HCT116 (cell line): ENCODE measurements around the gene MYH11. TPM values are rescaled to one million over a fixed set of nuclear protein-coding genes. Genes with fewer than 3 reads are reported as not detected.

Experiments
- ATAC-seq: fragments of 200-7000 bp; cut with Tn5 transposase; 2 replicates; pipeline ENCODE4 v1.9.1; 2020; ENCODE audit warnings: mild to moderate bottlenecking, moderate library complexity
- BruUV-seq: library from RNA; stranded (reverse); fragments of 400-500 nt; replicated peaks from 2 replicates; lab custom pipeline; 2021; lab: Mats Ljungman, UMichigan
- CTCF ChIA-PET: fragments of 300-600 bp; sonication (Branson Sonifier 250); formaldehyde crosslinking; loops from one replicate; lab custom pipeline; 2021; ENCODE audit warnings: antibody characterized with exemption; lab: Charles Lee
- POLR2A ChIA-PET: fragments of 300-600, 350-600 bp; sonication (Branson Sonifier 250); formaldehyde crosslinking; loops from one replicate; lab custom pipeline; 2021; ENCODE audit warnings: antibody characterized with exemption; lab: Charles Lee
- RAD21 ChIA-PET, 2 experiments: fragments of 300-600 bp; sonication (Branson Sonifier 250); formaldehyde crosslinking; loops; one replicate each; lab custom pipeline; 2023; ENCODE audit warnings: low total read pairs in 2 of 2; ENCODE audit not compliant: uncharacterized antibody in 2 of 2, unreplicated experiment in 2 of 2, low non-redundant PET in 1 of 2; lab: Charles Lee
- DNase-seq: peaks from one replicate; pipeline ENCODE4 v3.0.0-alpha.2; 2010; ENCODE audit warnings: low read depth, low spot score
- H2AFZ ChIP-seq: fragments of 200-600 bp; shearing (Covaris generic), sonication (generic); 2 replicates; pipeline ENCODE4 v1.6.1; 2017; ENCODE audit warnings: low read depth, mixed run types, mixed read lengths, antibody characterized with exemption, low read length; ENCODE audit not compliant: poor library complexity, severe bottlenecking
- H3K27ac ChIP-seq: 2 replicates; pipeline ENCODE4 v1.5.1; 2012; ENCODE audit warnings: low read depth, low read length
- H3K27me3 ChIP-seq: fragments of 200-600 bp; sonication (generic); 2 replicates; pipeline ENCODE4 v1.6.1; 2016; ENCODE audit warnings: mixed run types, low read length, mixed read lengths; ENCODE audit not compliant: insufficient read depth
- H3K36me3 ChIP-seq, 2 experiments: fragments of 200-500 bp in 1 of 2; fragments of 200-600 bp in 1 of 2; sonication (Bioruptor generic) in 1 of 2; sonication (generic) in 1 of 2; 2 replicates each; pipeline versions ENCODE4 v1.5.1 to v1.6.1; 2014 to 2016; ENCODE audit warnings: low read length in 2 of 2, inconsistent platforms in 1 of 2, mixed read lengths in 1 of 2, mixed run types in 1 of 2; ENCODE audit not compliant: insufficient read depth in 2 of 2, control insufficient read depth in 1 of 2
- H3K4me1 ChIP-seq, 2 experiments: fragments of 200-600 bp in 1 of 2; sonication (generic) in 1 of 2; 2 replicates each; pipeline versions ENCODE4 v1.5.1 to v1.6.1; 2012 to 2017; ENCODE audit warnings: low read length in 2 of 2, inconsistent platforms in 1 of 2, mild to moderate bottlenecking in 1 of 2, mixed read lengths in 1 of 2, mixed run types in 1 of 2, moderate library complexity in 1 of 2; ENCODE audit not compliant: insufficient read depth in 2 of 2, control insufficient read depth in 1 of 2
- H3K4me2 ChIP-seq: fragments of 200-600 bp; sonication (generic); 2 replicates; pipeline ENCODE4 v1.6.1; 2017; ENCODE audit warnings: mixed run types, low read length, mixed read lengths
- H3K4me3 ChIP-seq, 2 experiments: fragments of 200-600 bp in 1 of 2; sonication (generic) in 1 of 2; replicated peaks in 1 of 2; 2 replicates each; pipeline ENCODE4 v1.5.1; 2011 to 2016; ENCODE audit warnings: low read length in 2 of 2, control low read depth in 1 of 2, low read depth in 1 of 2, mild to moderate bottlenecking in 1 of 2, mixed read lengths in 1 of 2, mixed run types in 1 of 2
- H3K79me2 ChIP-seq: fragments of 200-600 bp; sonication (generic); 2 replicates; pipeline ENCODE4 v1.6.1; 2017; ENCODE audit warnings: mild to moderate bottlenecking, mixed run types, low read length, moderate library complexity, mixed read lengths; ENCODE audit not compliant: insufficient read depth
- H3K9ac ChIP-seq: fragments of 200-600 bp; sonication (generic); 2 replicates; pipeline ENCODE4 v1.6.1; 2016; ENCODE audit warnings: low read length, mixed read lengths
- H3K9me2 ChIP-seq: fragments of 200-600 bp; sonication (generic), shearing (Covaris generic); 2 replicates; pipeline ENCODE4 v1.6.1; 2017; ENCODE audit warnings: mixed run types, mild to moderate bottlenecking, moderate library complexity; ENCODE audit not compliant: insufficient read depth
- H3K9me3 ChIP-seq, 2 experiments: fragments of 200-500 bp in 1 of 2; fragments of 200-600 bp in 1 of 2; sonication (Bioruptor generic) in 1 of 2; sonication (generic) in 1 of 2; 2 replicates each; pipeline ENCODE4 v1.6.1; 2014 to 2017; ENCODE audit warnings: low read length in 2 of 2, mixed read lengths in 2 of 2, inconsistent platforms in 1 of 2, low read depth in 1 of 2, mild to moderate bottlenecking in 1 of 2, mixed run types in 1 of 2, moderate library complexity in 1 of 2; ENCODE audit not compliant: control insufficient read depth in 1 of 2, insufficient read depth in 1 of 2
- H4K20me1 ChIP-seq: fragments of 200-600 bp; sonication (generic), shearing (Covaris generic); 2 replicates; pipeline ENCODE4 v1.6.1; 2017; ENCODE audit warnings: mixed run types, mild to moderate bottlenecking, moderate library complexity; ENCODE audit not compliant: insufficient read depth
- ATF3 ChIP-seq: IDR thresholded peaks from 2 replicates; pipeline ENCODE4 v1.6.1; 2012
- CBX3 ChIP-seq: IDR thresholded peaks from 2 replicates; pipeline ENCODE4 v1.6.1; 2012; ENCODE audit warnings: low read depth
- CEBPB ChIP-seq: IDR thresholded peaks from 2 replicates; pipeline ENCODE4 v1.6.1; 2012; ENCODE audit warnings: low read depth
- EGR1 ChIP-seq: IDR thresholded peaks from 2 replicates; pipeline ENCODE4 v1.6.1; 2012; ENCODE audit warnings: low read depth
- ELF1 ChIP-seq: IDR thresholded peaks from 2 replicates; pipeline ENCODE4 v1.6.1; 2012; ENCODE audit warnings: low read depth, borderline replicate concordance
- EZH2 ChIP-seq: fragments of 200-600 bp; sonication (generic); IDR thresholded peaks from 2 replicates; pipeline ENCODE4 v1.6.1; 2017; ENCODE audit warnings: antibody characterized with exemption, mixed run types
- EZH2phosphoT487 ChIP-seq: fragments of 200-600 bp; IDR thresholded peaks from 2 replicates; pipeline ENCODE4 v1.6.1; 2018; ENCODE audit warnings: antibody characterized with exemption, borderline replicate concordance
- FOSL1 ChIP-seq: IDR thresholded peaks from 2 replicates; pipeline ENCODE4 v1.6.1; 2012; ENCODE audit warnings: low read depth
- JUND ChIP-seq: IDR thresholded peaks from 2 replicates; pipeline ENCODE4 v1.6.1; 2012
- MAX ChIP-seq: IDR thresholded peaks from 2 replicates; pipeline ENCODE4 v1.6.1; 2012
- POLR2A ChIP-seq: IDR thresholded peaks from 2 replicates; pipeline ENCODE4 v1.7.0; 2011; ENCODE audit warnings: borderline replicate concordance; ENCODE audit not compliant: insufficient read depth, insufficient read length; ENCODE audit errors: extremely low read depth
- REST ChIP-seq: IDR thresholded peaks from 2 replicates; pipeline ENCODE4 v1.6.1; 2012; ENCODE audit warnings: low read depth
- SIN3A ChIP-seq: IDR thresholded peaks from 2 replicates; pipeline ENCODE4 v1.6.1; 2012; ENCODE audit warnings: low read depth
- SP1 ChIP-seq: IDR thresholded peaks from 2 replicates; pipeline ENCODE4 v1.6.1; 2012; ENCODE audit warnings: low read depth
- SRF ChIP-seq: IDR thresholded peaks from 2 replicates; pipeline ENCODE4 v1.6.1; 2012; ENCODE audit warnings: low read depth
- TCF7L2 ChIP-seq: IDR thresholded peaks from 2 replicates; pipeline ENCODE4 v1.7.0; 2011; ENCODE audit warnings: borderline replicate concordance, inconsistent platforms; ENCODE audit not compliant: insufficient read depth, insufficient read length; ENCODE audit errors: extremely low read depth
- YY1 ChIP-seq: IDR thresholded peaks from 2 replicates; pipeline ENCODE4 v1.6.1; 2011; ENCODE audit warnings: low read length, low read depth, moderate library complexity, mild to moderate bottlenecking; ENCODE audit not compliant: insufficient replicate concordance; ENCODE audit errors: extremely low read depth
- ZFX ChIP-seq: fragments of 450-650 bp; IDR thresholded peaks from 2 replicates; pipeline ENCODE4 v1.6.1; 2017
- intact Hi-C: fragments of 100-400 bp; cut with micrococcal nuclease; formaldehyde crosslinking; loops from 2 replicates; pipeline ENCODE4 v1.10.0; 2022
- total RNA-seq: library from RNA; stranded (reverse); gene quantifications from one replicate; pipeline ENCODE4 v1.2.1, GENCODE V29; 2021; ENCODE audit not compliant: unreplicated experiment
- TF ChIP-seq, protein P1 (sequence below), 3 experiments: fragments of 200-600 bp in 1 of 3; sonication (generic) in 1 of 3; IDR thresholded peaks in 2 of 3; conservative IDR thresholded peaks in 1 of 3; 2 replicates each; pipeline ENCODE4 v1.5.1; 2012 to 2017; ENCODE audit warnings: low read depth in 2 of 3, low read length in 2 of 3, antibody characterized with exemption in 1 of 3, borderline replicate concordance in 1 of 3, control low read depth in 1 of 3, mild to moderate bottlenecking in 1 of 3, mixed read lengths in 1 of 3, mixed run types in 1 of 3, moderate library complexity in 1 of 3; ENCODE audit not compliant: insufficient read depth in 1 of 3

The MYH11 gene
- total RNA-seq, 1 experiment from 2014 or later: 0.61 TPM

DNA sequence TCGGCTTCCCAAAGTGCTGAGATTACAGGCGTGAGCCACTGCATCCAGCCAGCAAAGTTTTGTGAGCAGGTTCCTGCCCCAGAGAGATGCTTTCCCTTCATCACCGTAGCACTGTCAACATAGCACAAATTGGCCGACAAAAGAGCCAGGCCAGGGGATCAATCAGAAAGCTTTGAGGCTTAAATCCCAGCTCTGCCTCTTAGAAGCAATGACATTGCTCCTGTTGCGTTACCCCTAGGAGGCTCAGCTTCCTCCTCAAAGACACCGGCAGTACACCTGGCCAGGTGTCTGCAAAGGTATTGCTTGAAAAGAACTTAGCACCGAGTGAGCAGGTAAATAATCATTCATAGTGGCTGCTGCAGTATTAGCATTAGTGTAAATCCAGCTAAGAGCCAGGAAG lies 120.3 kb downstream of the MYH11 start (continued):
- no peak for TF ChIP-seq EZH2phosphoT487
- no peak for TF ChIP-seq ATF3
- TF ChIP-seq YY1: no peak
- TF ChIP-seq, all 23 proteins: peak for 0

DNA sequence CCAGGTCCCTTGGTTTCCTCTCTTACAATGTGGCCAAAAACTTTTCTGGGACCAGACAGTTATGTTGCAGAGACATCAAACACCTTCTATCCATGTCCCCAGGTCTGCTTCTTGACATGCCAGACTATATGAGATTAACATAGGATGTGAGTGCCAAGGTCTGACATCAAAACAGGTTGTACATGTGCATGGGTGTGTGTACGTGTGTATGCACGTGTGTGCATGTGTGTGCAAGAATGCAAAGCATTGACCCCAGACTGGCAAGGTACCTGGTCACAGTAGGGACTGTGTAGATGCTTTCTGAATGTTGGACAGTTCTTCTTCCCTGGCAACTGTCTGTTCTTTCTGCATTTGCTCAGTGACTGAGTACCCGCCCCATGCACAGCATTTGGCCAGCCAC lies 121.2 kb downstream of the MYH11 start:
- Histone ChIP-seq H3K36me3 (no peaks in the 10 kb centered on the region), H2AFZ (no peak overlapping the region), H3K4me1 (no peaks in the 10 kb centered on the region), H3K79me2 (no peaks in the 10 kb centered on the region), H4K20me1 (no peaks in the 10 kb centered on the region), H3K9me2 (no peaks in the 10 kb centered on the region), H3K4me3 (no peak overlapping the region), H3K27ac (no peak overlapping the region), H3K9ac (no peak overlapping the region), H3K27me3 (no peaks in the 10 kb centered on the region), H3K9me3 (no peaks in the 10 kb centered on the region), H3K4me2 (no peak overlapping the region)
- TF ChIP-seq MAX: no peak
- TF ChIP-seq, protein P1, sequence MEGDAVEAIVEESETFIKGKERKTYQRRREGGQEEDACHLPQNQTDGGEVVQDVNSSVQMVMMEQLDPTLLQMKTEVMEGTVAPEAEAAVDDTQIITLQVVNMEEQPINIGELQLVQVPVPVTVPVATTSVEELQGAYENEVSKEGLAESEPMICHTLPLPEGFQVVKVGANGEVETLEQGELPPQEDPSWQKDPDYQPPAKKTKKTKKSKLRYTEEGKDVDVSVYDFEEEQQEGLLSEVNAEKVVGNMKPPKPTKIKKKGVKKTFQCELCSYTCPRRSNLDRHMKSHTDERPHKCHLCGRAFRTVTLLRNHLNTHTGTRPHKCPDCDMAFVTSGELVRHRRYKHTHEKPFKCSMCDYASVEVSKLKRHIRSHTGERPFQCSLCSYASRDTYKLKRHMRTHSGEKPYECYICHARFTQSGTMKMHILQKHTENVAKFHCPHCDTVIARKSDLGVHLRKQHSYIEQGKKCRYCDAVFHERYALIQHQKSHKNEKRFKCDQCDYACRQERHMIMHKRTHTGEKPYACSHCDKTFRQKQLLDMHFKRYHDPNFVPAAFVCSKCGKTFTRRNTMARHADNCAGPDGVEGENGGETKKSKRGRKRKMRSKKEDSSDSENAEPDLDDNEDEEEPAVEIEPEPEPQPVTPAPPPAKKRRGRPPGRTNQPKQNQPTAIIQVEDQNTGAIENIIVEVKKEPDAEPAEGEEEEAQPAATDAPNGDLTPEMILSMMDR (IDR thresholded peaks at IDR 0.05 in 2 of 3, conservative IDR thresholded peaks at IDR 0.05 in 1 of 3; ENCODE audit: borderline replicate concordance in 1 of 3, insufficient read depth in 1 of 3, low read depth in 2 of 3, low read length in 2 of 3): no peak
- no peak for TF ChIP-seq CEBPB
- no peak for TF ChIP-seq FOSL1
- no peak for TF ChIP-seq REST
- TF ChIP-seq ELF1: no peak
- TF ChIP-seq SIN3A: no peak
- no peak for TF ChIP-seq YY1
- no peak for TF ChIP-seq SRF
- TF ChIP-seq CBX3: no peak
- TF ChIP-seq JUND: no peak
- no peak for TF ChIP-seq EGR1
- no peak for TF ChIP-seq ATF3
- no peak for TF ChIP-seq EZH2phosphoT487
- TF ChIP-seq ZFX: no peak
- no peak for TF ChIP-seq TCF7L2
- no peak for TF ChIP-seq POLR2A
- TF ChIP-seq EZH2: no peak
- TF ChIP-seq SP1: no peak
- DNase-seq (no peak), ATAC-seq (no peak)
- POLR2A ChIA-PET: no interaction called here
- intact Hi-C loops: no loop called here
- CTCF ChIA-PET: no interaction called here
- RAD21 ChIA-PET: no interaction called here
- BruUV-seq: no TSS peak
